HG03097 (cell line): ENCODE results near the gene FAT1.

Experiments used
- ATAC-seq: cut with Tn5 transposase; IDR thresholded peaks from one replicate; pipeline ENCODE4 v1.9.1; 2021; ENCODE audit not compliant: unreplicated experiment, low FRiP score

Gene FAT1

DNA sequence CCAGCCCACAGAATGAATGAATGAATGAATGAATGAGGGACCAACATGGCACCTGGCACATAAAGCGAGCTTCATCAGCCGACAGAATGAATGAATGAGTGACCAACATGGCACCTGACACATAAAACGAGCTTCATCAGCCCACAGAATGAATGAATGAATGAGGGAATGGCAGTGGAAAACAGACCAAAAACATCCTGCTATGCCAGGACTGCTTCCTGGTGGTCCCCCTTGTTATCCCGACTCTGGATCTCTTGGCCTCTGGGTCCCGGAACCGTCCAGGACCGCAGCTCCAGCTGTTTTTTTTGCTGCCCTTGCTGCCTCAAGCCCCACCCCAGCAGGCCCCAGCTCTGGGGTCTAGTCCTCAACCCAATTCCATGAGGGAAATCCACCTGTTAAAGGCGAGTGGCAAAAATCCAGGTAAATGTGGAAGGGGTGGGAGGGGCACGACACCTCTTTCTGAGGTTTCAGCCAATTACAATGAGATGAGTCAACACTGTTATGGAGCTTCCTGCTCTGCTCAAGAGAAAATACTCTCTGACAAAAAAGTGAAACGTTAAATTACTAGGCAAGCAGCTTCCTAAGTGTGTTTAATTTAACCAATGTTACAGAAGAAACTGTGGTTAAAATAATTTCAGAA lies 96.3 kb downstream of the FAT1 start:
- no peak for ATAC-seq

DNA sequence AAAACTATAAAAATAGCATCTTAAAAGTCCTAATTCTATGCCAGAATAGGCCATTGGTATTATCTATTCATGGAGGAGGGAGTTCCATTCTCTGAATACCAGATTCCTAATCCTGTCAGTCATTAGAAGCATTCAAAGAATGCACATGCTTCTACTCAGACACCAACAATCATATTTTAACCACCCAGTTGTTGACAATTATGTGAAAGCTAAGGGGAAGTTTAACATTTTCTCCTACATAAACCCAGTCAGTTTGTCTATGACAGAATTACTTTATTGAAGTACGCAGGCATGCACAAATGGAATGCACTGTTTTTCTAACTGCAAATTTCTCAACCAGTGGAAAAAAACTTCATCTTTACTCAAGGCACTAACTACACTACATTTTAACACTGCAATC lies 98.7 kb downstream of the FAT1 start:
- no peak for ATAC-seq

DNA sequence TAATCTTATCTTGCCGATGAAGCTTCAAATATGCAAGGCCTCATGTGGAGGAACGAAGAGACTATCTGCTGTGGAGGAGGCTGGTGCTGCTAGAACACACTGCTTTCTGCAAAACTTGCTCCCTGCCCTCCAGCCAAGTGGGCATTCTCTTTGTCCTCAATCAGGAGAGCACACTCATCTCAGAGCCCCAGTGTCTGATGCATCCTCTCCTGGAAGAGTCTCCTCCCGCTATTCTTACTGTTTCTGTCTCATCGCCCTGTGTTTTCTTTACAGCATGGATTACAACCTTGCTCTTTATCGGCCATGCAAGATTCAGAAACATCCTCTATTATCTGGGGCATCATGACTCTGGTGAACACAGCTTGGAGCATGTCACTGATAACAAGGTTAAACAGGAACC lies 100.1 kb downstream of the FAT1 start:
- ATAC-seq: no peak

DNA sequence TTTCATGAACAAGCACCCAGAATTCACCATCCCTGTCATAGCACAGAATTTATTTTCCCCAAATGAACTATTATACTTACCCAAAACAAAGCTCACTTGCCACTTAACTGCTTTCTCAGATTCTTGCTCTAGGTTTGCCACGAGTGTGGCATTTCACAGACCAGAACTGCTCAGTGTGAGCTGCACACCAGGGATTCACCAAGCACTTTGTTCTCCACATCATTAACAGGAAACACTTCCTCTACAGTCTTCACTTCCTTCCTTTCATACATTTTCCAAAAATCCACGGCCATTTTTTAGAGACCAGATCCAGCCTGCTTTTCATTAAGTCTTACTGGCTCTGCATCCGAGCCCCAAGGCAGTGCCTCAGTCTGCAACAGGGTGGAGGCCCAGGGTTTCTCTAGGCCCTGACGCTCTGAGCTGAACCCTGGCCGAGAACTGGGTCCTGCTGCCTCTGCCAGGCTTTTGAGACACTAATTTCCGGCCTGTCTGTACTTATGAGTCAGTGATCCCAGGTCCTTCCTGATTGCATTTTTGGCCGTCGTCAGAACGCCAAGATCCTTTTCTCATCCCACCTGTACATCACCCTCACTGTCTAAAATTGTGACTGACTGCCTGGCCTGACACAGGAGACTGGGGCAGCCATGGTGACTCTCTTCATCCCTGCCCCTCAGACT lies 100.7 kb downstream of the FAT1 start:
- no peak for ATAC-seq

DNA sequence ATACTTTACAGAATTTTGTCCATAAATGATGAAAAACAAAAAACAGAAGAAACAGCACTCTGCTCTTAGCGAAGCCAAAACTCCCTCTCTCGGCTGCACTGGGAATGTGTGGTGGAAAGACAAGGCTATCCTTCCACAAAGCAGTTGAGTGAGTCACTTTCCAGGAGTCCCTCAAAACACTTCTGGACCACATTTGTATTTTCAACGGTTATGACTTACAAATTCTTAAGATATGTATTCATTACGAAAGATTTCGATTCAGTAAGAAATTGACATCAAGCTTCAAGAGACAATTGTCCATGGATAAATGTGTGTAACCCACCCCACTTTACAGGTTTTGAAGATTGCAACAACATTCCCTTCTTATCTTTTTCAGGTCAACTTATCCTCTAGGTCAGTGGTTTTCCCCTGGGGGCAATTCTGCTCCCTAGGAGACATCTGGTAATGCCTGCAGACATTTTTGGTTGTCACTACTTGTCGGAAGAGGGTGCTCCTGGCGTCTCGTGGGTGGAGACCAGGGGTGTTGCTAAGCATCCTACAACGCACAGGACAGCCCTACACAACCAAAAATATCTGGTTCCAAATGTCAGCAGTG lies 101.6 kb downstream of the FAT1 start:
- no peak for ATAC-seq

DNA sequence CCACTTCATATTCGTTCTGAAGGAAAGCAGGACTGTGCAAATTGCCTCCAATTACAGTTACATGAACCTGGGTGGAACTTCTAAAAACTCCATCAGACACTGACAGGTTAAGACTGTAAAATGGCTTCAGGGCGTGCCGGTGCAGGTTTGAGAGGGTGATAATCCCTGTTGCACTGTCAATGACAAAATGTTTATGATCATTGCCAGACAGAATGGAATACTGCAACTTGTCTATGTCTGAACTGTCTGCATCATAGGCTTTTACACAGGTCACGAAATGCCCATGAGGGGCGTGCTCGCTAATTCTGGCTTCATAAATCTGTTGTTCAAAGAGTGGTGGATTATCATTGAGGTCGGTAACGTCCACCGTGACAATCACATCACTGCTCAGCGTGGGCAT lies 104.6 kb downstream of the FAT1 start:
- no peak for ATAC-seq

- ATAC-seq: no peak
Measured at GRCh38 chr4:186617921-186618320, 105.7 kb downstream of the FAT1 start.

DNA sequence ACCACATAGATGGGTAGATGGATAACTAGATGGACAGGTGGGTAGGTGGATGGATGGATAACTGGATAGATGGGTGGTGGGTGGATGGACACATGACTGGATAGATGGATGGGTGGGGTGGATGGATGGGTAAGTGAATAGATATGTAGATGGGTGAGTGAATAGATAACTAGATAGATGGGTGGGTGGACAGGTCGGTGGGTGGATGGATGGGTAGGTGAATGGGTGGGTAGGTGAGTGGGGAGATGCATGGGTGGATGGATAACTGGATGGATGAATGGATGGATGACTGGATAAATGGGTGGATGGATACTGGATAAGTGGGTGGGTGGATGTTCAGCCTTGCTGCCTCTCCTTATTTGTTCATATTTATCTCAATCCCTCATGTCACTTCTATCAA lies 116.2 kb downstream of the FAT1 start:
- no peak for ATAC-seq

GRCh38 chr4:186606591-186606992 lies 117.1 kb downstream of the FAT1 start:
- no peak for ATAC-seq

GRCh38 chr4:186605261-186605865 lies 118.3 kb downstream of the FAT1 start:
- no peak for ATAC-seq

GRCh38 chr4:186604124-186604807 lies 119.4 kb downstream of the FAT1 start:
- no peak for ATAC-seq

DNA sequence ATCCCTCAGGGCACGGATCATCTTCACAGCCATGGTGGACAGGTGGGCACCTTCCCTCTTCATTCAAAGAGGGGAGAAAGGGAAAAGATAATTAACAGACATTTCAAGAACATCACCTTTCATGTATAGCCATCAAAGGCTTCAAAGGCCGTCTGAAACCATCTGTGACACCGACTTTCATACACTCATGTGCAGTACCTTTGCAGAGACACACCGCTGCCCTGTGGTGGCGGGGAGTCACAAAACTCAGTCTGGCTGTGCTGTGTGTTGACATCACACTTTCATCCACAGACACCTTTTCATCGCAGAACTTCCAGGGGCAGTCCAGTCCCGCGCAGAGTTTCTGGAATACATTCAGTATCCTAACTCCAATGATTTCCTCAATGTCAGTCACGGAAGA lies 120.7 kb downstream of the FAT1 start:
- no peak for ATAC-seq

GRCh38 chr4:186599483-186599882 lies 124.2 kb downstream of the FAT1 start:
- ATAC-seq: no peak

DNA sequence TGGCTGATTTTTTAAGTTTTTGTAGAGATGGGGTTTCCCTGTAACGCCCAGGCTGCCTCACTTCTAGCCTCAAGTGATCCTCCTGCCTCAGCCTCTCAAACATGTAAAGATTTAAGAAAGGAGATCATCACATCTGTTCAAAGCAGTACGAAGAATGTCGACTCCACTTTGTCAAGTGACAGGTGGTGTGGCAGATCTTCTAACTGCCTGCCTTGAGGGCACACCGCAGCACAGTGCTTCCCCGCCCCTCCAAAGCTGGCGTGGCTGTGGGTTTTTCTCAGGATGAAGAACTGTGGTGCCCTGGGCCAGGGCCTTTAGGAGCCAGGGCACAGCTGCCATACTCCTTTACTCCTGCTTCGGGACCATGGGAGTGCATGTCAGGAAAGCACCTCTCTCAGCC lies 125.0 kb downstream of the FAT1 start:
- ATAC-seq: no peak

DNA sequence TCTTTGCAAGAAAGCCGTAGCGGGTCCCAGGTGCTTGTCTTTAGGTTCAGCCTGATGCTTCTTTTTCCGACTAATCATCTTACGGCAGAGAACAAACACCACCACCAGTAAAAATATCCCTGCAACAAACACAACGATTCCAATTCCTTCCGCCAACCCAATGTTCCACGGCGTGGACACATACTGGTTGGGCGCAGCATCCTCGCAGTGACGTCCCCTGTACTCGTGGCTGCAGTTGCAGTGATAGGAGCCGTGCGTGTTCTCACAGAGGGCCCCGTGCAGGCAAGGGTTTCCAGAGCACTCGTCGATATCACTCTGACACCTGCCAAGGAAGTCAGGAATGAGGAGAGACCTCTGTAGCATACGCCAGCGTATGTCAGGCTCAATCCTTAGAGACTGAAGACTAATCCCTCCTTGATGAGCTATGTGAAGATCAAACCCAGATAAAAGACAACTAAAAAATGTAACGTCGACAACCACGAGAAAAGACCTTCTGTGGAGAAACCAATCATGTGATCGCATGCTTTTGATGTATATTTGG lies 126.7 kb downstream of the FAT1 start:
- ATAC-seq: no peak

DNA sequence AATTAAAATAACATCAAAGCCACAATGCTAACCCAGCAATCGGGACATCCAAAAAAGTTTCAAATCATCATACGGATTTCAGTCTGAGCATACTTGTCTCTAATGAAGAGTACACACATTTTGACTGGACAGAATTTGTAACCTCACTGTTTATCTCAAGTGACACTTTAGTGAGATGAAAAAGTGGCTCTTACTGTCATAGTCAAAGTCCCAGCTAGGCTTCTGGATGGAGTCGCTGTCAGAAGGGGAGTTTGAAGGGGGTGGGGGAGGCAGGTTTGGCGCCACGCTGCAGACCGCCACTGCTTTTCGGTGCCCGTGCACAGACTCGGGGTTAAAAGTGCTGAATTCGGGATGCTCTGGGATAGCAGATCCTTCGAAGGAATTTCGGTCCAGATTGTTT lies 127.3 kb downstream of the FAT1 start:
- ATAC-seq: no peak

DNA sequence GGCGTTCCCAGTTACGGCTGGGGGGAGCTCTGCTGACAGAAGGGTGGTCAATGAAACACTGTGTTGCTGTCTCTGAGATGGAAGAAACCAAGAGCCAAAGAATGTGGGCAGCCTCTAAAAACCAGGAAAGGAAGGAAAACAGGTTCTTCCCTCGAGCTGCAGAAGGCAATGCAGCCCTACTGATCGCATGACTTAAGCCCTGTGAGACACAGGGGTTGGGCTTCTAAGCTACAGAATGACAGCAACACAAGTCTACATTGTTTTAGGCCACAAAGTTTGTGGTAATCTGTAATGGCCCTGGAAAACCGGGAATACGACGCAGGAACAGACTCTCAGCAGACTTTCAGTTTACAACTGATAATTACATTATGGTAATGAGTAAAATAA lies 130.1 kb downstream of the FAT1 start:
- ATAC-seq: no peak

GRCh38 chr4:186592966-186593586 lies 130.6 kb downstream of the FAT1 start:
- no peak for ATAC-seq

GRCh38 chr4:186592445-186592844 lies 131.2 kb downstream of the FAT1 start:
- ATAC-seq: no peak

- no peak for ATAC-seq
Measured at GRCh38 chr4:186591651-186592050, 132.0 kb downstream of the FAT1 start.

GRCh38 chr4:186588503-186588902 lies 135.2 kb downstream of the FAT1 start:
- no peak for ATAC-seq
